ENCODE results near the gene ZNF135.

The ZNF135 gene

DNA sequence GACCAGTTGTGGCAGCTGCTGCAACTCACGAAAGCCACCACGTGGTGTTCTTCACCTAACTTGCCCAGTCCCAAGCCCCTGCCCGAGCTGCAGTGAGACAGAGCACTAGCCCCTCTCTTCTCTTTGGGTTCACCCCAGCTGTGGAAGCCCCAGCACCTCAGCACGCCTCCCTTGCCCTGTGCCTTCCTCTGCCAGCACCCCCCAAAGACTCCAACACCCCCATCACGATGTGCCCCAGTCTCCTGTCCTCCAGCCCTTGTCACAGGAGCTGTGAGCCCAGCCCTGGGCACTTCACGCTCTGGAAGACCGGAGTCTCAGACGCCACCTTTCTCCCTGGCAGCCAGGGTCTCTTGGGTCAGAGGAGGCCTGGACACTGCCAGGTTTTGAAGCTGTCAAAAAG lies 2.2 kb upstream of the ZNF135 start:
- Histone ChIP-seq H3K36me3 (no peaks in the 10 kb centered on the region), H3K4me1 (peaks cover 0 to 12% (median 11%) of the 10 kb centered on the region in 4 donors), H3K27me3 (no peaks in the 10 kb centered on the region), H3K27ac (no peak overlapping the region), H3K4me3 (no peak overlapping the region), H3K9me3 (peaks cover 2 to 18% (median 3%) of the 10 kb centered on the region in 3 donors)
- intact Hi-C loops (cut with DNase I; ENCODE audit: low total_unique reads), result no loop called here
- TF ChIP-seq, protein P1, sequence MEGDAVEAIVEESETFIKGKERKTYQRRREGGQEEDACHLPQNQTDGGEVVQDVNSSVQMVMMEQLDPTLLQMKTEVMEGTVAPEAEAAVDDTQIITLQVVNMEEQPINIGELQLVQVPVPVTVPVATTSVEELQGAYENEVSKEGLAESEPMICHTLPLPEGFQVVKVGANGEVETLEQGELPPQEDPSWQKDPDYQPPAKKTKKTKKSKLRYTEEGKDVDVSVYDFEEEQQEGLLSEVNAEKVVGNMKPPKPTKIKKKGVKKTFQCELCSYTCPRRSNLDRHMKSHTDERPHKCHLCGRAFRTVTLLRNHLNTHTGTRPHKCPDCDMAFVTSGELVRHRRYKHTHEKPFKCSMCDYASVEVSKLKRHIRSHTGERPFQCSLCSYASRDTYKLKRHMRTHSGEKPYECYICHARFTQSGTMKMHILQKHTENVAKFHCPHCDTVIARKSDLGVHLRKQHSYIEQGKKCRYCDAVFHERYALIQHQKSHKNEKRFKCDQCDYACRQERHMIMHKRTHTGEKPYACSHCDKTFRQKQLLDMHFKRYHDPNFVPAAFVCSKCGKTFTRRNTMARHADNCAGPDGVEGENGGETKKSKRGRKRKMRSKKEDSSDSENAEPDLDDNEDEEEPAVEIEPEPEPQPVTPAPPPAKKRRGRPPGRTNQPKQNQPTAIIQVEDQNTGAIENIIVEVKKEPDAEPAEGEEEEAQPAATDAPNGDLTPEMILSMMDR (IDR thresholded peaks at IDR 0.05), result no peak
- no peak for DNase-seq

DNA sequence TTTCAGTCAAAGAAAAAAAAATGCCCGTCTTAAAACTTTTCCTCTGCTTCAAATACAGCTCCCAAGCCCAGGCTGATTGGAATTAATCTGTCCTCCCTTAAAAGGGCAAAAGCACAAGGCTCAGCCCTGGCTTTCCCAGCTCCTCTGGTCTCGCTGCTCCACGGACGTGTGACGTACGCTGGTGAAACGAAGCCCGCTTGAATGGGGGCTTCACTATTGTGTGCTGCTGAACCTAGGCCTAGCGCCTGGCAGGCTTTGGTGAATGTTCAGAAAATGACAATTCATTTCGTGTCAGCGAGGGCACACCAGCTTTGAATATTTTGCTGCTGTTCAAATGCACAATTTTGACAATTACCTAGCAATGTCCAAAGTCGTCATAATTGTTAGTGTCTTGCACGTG lies 615 bp upstream of the ZNF135 start:
- TF ChIP-seq, protein P1 (IDR thresholded peaks at IDR 0.05), result no peak
- no peak for DNase-seq
- Histone ChIP-seq H3K36me3 (peaks cover 3 to 8% (median 7%) of the 10 kb centered on the region in 3 donors), H3K9me3 (peaks cover 2 to 21% (median 9%) of the 10 kb centered on the region in 3 donors), H3K4me1 (peaks cover 0 to 12% (median 11%) of the 10 kb centered on the region in 4 donors), H3K27me3 (no peaks in the 10 kb centered on the region), H3K4me3 (peak overlapping the region; percentile 66 to 67), H3K27ac (peak overlapping the region; percentile 85 to 92)
- intact Hi-C loops (cut with DNase I; ENCODE audit: low total_unique reads), result no loop called here

DNA sequence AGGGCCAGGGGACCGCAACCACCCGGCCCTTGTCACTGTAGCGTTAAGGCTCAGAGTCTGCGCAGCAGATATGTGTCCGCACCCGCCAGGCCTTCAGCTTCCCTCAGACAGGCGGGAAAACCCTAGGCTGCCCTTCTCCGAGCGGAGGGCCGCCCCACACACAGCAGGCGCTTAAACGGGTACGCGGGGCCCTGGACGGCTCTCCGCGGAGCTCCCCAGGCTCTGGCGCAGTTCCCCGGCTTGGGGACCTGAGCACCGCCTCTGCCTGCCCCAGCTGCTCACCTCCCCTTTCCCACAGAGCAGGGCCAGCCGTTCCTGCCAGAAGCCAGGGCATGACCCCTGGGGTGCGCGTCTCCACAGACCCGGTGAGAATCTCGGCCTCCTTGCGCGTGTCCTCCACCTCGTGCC lies 593 bp downstream of the ZNF135 start:
- H3K4me3 ChIP-seq, result peak overlapping the region; percentile 66 to 67

DNA sequence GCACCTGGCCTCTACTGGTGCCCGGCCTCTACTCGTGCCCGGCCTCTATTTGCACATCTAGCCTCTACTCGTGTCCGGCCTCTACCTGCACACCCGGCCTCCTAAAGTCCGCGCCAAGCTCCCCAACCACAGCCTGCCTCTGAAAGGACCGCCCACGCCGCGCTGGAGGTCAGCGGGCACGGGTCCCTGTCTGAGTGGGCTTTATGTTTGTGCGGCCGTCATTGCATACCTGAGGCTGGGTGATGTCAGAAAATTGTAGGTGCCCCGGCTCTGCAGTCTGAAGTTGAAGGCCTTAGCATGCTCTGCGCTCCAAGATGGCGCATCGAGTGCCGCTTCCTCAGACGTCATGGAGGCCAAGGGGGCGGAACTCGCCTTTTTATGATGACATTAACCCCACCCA lies 1.1 kb downstream of the ZNF135 start:
- no peaks in the 10 kb centered on the region for H3K27me3 ChIP-seq
- intact Hi-C loops (cut with DNase I; ENCODE audit: low total_unique reads), result loop anchor here (5.0 kb wide), 1 partner anchor 37 kb away; the partner anchor contains the start of gene ZSCAN18
- H3K9me3 ChIP-seq, result peaks cover 4 to 28% (median 25%) of the 10 kb centered on the region in 3 donors
- peaks cover 20 to 26% (median 25%) of the 10 kb centered on the region in 3 donors for H3K36me3 ChIP-seq
- DNase-seq, result no peak
- H3K4me1 ChIP-seq, result peaks cover 0 to 12% (median 11%) of the 10 kb centered on the region in 4 donors
- no peak overlapping the region for H3K27ac ChIP-seq
- peak overlapping the region; percentile 66 to 67 for H3K4me3 ChIP-seq
- TF ChIP-seq, protein P1 (IDR thresholded peaks at IDR 0.05), result no peak

More for the DNA sequence above, 593 bp downstream of the ZNF135 start:
- H3K36me3 ChIP-seq, result peaks cover 15 to 21% (median 20%) of the 10 kb centered on the region in 3 donors
- TF ChIP-seq, protein P1 (IDR thresholded peaks at IDR 0.05), result no peak
- peak overlapping the region; percentile 85 to 92 for H3K27ac ChIP-seq
- H3K27me3 ChIP-seq, result no peaks in the 10 kb centered on the region
- intact Hi-C loops (cut with DNase I; ENCODE audit: low total_unique reads), result loop anchor here (5.0 kb wide), 1 partner anchor 38 kb away; the partner anchor contains the start of gene ZSCAN18
- H3K4me1 ChIP-seq, result peaks cover 0 to 12% (median 11%) of the 10 kb centered on the region in 4 donors
- no peak for DNase-seq
- peaks cover 0 to 23% (median 19%) of the 10 kb centered on the region in 3 donors for H3K9me3 ChIP-seq

DNA sequence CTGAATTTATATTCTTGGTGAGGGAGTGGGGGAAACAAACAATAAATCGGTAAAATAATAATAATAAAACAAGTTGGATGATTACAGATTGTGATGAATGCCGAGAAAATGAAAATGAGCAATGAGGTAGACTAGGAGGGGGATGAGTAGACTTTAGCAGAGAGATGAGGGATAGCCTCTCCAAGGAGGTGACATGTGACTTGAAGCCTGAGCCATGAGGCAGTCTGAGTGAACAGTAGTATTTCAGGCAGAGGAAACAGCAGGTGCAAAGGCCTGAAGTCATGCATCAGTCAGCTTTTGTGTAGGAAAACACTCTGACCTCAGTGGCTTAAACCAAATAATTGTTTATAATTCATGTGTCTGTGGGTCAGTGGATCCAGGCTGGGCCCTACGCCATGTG lies 4.6 kb downstream of the ZNF135 start:
- DNase-seq, result no peak
- intact Hi-C loops (cut with DNase I; ENCODE audit: low total_unique reads), result loop anchor here (5.0 kb wide), 1 partner anchor 34 kb away; the partner anchor contains the start of gene ZSCAN18
- Histone ChIP-seq H3K27ac (no peak overlapping the region), H3K27me3 (no peaks in the 10 kb centered on the region), H3K4me3 (no peak overlapping the region), H3K4me1 (peaks cover 0 to 10% (median 8%) of the 10 kb centered on the region in 4 donors), H3K9me3 (peaks cover 20 to 63% (median 60%) of the 10 kb centered on the region in 3 donors), H3K36me3 (peaks cover 54 to 61% (median 57%) of the 10 kb centered on the region in 3 donors)
- TF ChIP-seq, protein P1 (IDR thresholded peaks at IDR 0.05), result no peak
